Jurkat, Clone E6-1 (cell line): ENCODE results near the gene TBC1D22A.
"Not testable (repeated sequence)": the region's sequence is repeated elsewhere in the genome, so short reads cannot be mapped to it uniquely, and the experiment has no call there.

ENCODE experiments used
- DNase-seq: peaks from one replicate; pipeline ENCODE4 v3.0.0-alpha.2; 2011; ENCODE audit warnings: low read depth, low spot score
- H3K4me3 ChIP-seq: 2 replicates; pipeline ENCODE4 v1.5.1; 2011; ENCODE audit warnings: mild to moderate bottlenecking, low read length, control low read depth, moderate library complexity

The TBC1D22A gene

GRCh38 chr22:46967445-46968358 is 205.3 kb downstream of the TBC1D22A start:
- no peak overlapping the region for H3K4me3 ChIP-seq
- DNase-seq = no peak

- DNase-seq = no peak
- no peak overlapping the region for H3K4me3 ChIP-seq
These were observed 205.9 kb downstream of the TBC1D22A start for GRCh38 chr22:46968359-46968740.

- DNase-seq = no peak
- no peak overlapping the region for H3K4me3 ChIP-seq
These were observed 206.4 kb downstream of the TBC1D22A start for GRCh38 chr22:46968848-46969247.

- H3K4me3 ChIP-seq = no peak overlapping the region
- no peak for DNase-seq
These were observed 207.0 kb downstream of the TBC1D22A start for GRCh38 chr22:46969491-46969890.

GRCh38 chr22:46969961-46970360 is 207.5 kb downstream of the TBC1D22A start:
- no peak for DNase-seq
- H3K4me3 ChIP-seq = no peak overlapping the region

GRCh38 chr22:46970411-46971098 is 208.1 kb downstream of the TBC1D22A start:
- no peak overlapping the region for H3K4me3 ChIP-seq
- DNase-seq = no peak

GRCh38 chr22:46971099-46971763 is 208.8 kb downstream of the TBC1D22A start:
- no peak overlapping the region for H3K4me3 ChIP-seq
- DNase-seq = no peak

- no peak for DNase-seq
- no peak overlapping the region for H3K4me3 ChIP-seq
These were observed 209.3 kb downstream of the TBC1D22A start for GRCh38 chr22:46971764-46972125.

GRCh38 chr22:46972256-46972655 is 209.8 kb downstream of the TBC1D22A start:
- DNase-seq = no peak
- no peak overlapping the region for H3K4me3 ChIP-seq

- DNase-seq = no peak
- no peak overlapping the region for H3K4me3 ChIP-seq
These were observed 210.7 kb downstream of the TBC1D22A start for GRCh38 chr22:46972901-46973831.

GRCh38 chr22:46974077-46974476 is 211.6 kb downstream of the TBC1D22A start:
- no peak for DNase-seq
- no peak overlapping the region for H3K4me3 ChIP-seq

- no peak for DNase-seq
- H3K4me3 ChIP-seq = no peak overlapping the region
These were observed 212.5 kb downstream of the TBC1D22A start for GRCh38 chr22:46974631-46975585.

- H3K4me3 ChIP-seq = no peak overlapping the region
- DNase-seq = no peak
These were observed 213.7 kb downstream of the TBC1D22A start for GRCh38 chr22:46976143-46976542.

- H3K4me3 ChIP-seq = no peak overlapping the region
- no peak for DNase-seq
These were observed 214.1 kb downstream of the TBC1D22A start for GRCh38 chr22:46976598-46976997.

GRCh38 chr22:46977656-46978343 is 215.3 kb downstream of the TBC1D22A start:
- DNase-seq = no peak
- H3K4me3 ChIP-seq = no peak overlapping the region

GRCh38 chr22:46978668-46979067 is 216.2 kb downstream of the TBC1D22A start:
- H3K4me3 ChIP-seq, DNase-seq: not testable (repeated sequence)

- DNase-seq = no peak
- H3K4me3 ChIP-seq = no peak overlapping the region
These were observed 217.1 kb downstream of the TBC1D22A start for GRCh38 chr22:46979506-46979905.
